NCI-H524 (cell line): ENCODE measurements around the gene VAV2.

Source experiments
- DNase-seq, 2 experiments: peaks; one replicate each; lab custom pipeline; 2025; lab: John Stamatoyannopoulos, UW

VAV2 gene

DNA sequence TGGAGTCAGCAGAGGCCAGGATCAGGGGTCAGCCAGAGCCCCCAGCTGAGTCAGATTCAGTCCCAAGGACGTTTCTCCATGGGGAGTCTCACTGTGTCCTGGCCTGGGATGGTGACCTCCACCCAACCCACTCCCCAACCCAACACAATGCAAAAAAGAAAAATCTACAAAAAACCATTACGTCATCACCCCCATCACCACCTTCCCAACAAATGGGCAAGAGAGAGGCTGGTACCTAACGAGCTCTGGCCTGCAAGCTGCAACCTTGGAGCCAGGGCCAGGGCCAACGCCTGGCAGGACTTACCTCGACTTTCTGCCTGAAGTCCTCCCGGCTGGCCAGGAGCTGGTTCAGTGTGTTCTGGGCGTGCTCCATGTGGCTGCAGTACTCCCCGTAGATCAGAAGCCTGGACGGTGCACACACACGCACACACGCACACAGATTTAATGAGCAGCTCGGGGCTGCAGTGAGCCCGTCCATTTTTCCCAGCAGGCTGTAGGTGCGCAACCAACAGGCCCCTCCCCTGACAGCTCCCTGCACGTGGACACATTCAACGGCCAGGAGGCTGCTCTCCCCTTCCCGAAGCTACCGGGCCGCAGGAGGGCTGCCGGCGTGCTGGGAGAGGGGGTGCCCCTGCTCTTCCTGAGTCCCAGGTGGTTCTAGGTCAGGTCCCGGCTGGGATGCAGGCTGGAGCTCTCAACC is 194.6 kb downstream of the VAV2 start:
- DNase-seq: no peak

DNA sequence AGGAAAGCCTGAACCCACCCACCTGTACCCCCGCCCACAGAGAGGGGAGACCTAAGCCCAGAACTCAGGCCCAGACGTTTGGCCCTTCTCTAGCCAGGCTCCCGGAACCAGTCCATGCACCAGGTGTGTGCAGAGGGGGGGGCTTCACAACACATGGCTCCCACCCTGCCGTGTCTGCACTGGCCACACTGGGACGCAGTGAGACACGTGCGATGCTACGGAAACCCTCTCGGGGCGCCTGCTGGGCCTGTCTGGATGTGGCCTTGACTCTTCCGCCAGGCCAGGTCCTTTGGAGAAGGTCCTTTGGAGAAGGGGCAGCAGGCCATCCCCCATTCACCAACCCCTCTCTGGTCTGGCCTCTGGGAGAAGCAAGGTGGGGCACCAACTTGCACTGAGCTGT is 195.6 kb downstream of the VAV2 start:
- no peak for DNase-seq

GRCh38 chr9:133795049-133795448 is 197.1 kb downstream of the VAV2 start:
- no peak for DNase-seq

DNA sequence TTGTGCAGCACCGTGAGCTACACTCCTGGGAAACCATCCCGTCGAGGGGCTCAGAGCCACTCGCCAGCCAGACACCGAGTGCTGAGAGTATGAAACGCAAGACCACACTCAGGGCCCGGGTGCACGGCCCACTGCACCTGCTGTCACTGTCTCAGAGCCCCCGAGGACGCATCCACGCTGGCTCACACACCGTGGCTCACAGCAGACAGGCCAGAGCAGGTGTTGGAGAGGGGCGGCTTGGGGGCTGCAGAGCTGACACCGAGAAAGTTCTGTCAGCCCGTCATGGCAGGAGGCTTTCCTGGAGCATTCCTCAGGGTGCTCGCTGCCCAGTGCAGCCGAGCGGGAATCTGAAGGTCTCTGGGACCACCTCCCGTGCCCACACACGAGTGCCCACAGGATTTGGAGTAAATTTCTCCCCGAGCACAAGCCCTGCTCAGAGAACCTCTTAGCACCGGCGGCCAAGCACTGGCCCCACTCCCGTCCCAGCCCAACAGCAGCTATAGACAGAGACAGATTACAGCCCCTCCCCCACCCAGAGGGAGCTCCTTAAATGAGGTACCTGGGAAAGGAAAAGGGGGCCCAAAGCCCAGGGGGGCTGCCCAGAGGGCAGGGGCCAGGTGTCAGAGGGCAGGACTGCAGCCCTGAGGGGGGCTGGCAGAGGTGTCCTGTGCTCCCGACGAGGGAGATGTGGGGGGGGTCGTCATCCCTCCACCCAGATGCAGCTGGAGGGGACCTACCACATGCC is 197.9 kb downstream of the VAV2 start:
- DNase-seq: peak in 1 of 2 experiments; percentile 28

DNA sequence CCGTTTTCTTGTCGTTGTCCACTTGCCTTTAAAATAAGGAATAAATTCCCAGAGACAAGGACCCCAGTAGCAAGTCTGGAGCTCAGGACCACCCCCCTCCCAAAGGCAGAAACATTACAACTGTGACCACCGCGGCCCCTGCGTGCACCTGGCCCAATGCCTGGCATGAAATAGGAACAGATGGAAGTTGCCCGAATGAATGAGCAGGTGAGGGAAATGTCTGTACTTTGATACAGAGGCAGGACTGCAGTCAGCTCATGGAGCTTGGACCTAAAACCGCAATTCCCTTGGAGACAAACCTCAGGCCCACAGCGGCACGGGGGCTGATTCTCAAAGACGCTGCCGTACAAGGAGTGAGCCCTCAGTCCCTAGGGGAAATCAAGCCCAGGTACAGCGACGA is 198.7 kb downstream of the VAV2 start:
- peak in 1 of 2 experiments; percentile 57 for DNase-seq

DNA sequence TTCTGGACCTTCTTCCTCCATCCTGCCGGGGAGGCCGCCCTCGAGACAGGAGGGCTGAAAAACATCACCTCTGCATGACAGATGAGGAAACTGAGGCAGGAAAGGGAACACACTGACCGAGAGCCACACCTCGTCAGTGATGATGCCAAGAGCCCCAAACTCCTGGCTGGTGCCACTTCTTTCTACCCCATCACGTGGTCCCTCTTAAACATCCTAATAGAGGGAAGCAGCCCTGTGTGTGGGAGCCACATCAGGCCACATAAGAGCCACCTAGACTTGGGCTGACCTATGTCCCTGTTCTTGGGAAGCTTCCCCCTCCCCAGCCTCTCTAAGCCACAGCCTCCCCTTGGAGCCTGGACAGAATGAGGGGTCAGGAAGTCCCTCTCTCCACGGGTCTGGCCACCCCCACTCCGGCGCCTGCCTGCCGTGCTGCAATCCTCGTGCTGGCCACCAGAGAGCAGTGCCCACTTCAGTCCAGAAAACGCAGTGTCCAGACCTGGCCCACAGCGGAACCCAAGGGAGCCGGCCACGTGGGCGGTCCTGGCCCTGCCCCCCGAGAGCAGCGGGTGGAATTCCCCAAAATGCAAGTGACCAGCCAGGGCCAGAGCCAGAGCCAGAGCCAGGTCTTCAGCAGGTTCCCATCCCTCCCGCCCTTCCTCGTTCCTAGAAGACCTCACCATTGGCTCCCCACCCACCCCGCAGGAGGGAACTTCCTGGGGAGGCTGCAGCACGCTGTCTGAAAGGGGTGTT is 199.2 kb downstream of the VAV2 start:
- DNase-seq: peak; percentile 49 to 64

- DNase-seq: no peak
Measured at GRCh38 chr9:133791735-133792649, 200.1 kb downstream of the VAV2 start.

GRCh38 chr9:133791069-133791468 is 201.1 kb downstream of the VAV2 start:
- DNase-seq: no peak

GRCh38 chr9:133789778-133790177 is 202.3 kb downstream of the VAV2 start:
- DNase-seq: no peak

- DNase-seq: no peak
Measured at GRCh38 chr9:133788819-133789717, 203.1 kb downstream of the VAV2 start.

DNA sequence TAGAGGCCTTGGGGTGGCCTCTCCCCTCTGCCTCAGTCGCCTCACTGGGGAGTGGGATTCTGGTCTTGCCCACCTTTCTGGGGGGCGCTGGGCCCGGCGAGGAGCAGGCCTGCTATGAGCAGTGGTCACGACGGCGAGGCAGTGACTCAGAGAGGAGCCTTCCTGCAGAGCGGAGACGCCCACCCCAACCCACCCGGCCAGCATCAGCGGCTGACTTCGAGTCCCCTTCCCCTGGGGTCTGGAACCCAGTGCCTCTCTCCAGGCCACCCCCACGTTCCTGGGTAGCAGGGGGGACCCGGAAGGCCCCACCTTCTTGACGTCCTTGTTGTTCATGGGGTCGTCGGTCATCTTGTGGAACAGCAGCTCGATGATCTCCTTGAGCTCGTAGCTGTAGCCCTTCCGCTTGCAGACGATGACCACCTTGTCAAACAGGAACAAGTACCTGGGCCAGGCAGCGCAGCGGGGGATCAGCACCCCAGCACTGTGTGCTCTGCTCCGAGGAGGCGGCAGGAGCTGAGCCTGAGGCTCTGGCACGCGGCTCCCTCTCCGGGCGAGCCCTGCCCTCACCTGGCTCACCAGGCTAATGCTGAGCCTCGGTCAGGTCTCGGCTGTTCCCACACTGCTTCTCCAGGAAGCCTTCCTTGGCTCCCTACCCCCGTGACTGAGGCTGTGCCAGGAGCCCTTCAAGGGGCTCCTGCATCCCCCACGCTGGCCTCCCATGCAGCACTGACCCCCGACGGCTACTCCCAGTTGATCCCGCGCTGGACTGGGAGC is 203.9 kb downstream of the VAV2 start:
- DNase-seq: no peak

- DNase-seq: no peak
Measured at GRCh38 chr9:133787754-133788025, 204.4 kb downstream of the VAV2 start.

DNA sequence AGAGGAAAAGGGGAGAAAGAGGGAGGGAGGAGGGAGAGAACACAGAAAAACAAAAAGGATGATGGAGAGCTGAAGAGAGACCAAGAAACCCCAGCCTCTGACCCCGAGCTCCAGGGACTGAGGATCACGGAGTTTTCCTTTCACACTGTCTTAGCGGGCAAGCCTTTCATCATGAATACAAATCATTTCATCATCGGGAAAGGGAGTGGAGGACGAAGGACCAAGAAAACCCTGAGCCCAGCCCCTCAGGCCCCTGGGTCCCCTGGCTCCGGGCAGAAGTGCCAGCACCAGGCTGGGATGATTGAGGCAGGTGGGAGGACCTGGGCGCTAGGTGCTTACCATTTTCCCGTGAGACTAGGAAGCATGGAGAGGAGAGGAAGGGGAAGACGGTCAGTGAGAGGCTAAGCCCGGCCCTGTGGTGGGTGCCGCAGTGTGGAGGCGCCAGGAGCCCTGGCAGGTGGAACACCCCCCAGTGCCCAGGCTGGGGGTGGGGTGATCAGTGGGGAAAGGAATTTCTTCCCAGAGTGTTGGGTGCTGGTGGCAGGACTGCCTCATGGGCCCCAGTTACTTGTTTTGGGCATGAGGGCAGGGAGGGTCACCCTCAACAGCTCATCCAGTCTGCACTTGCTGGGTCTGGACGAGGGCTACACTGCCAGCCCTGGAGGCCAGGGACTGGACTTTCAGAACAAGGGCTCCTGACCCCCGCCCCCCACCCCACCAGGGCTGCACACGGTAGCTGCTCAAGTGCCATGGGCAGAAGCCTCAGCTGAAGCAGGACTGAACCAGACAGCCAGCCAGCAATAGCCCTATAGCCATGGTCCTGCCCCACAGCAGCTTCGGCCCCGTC is 205.0 kb downstream of the VAV2 start:
- DNase-seq: no peak

DNA sequence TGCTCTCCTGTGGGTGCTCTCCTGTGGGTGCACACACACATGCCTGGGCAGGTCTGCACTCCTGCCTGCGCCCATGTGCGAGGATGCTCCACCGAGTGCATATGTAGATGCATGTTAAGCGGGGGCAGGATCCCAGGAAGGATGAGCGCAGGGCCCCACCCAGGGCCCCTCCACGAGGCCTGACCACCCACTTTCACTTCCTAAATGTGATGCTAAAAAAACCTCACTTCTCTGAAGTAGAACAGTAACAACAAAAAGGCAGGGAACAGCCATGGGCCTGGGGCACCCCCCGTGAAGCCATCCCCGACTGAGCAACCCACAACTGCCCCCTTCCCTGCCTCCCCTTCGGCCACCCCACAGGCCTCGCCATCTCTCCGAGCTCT is 205.8 kb downstream of the VAV2 start:
- DNase-seq: no peak

- DNase-seq: no peak
Measured at GRCh38 chr9:133785753-133786370, 206.3 kb downstream of the VAV2 start.

DNA sequence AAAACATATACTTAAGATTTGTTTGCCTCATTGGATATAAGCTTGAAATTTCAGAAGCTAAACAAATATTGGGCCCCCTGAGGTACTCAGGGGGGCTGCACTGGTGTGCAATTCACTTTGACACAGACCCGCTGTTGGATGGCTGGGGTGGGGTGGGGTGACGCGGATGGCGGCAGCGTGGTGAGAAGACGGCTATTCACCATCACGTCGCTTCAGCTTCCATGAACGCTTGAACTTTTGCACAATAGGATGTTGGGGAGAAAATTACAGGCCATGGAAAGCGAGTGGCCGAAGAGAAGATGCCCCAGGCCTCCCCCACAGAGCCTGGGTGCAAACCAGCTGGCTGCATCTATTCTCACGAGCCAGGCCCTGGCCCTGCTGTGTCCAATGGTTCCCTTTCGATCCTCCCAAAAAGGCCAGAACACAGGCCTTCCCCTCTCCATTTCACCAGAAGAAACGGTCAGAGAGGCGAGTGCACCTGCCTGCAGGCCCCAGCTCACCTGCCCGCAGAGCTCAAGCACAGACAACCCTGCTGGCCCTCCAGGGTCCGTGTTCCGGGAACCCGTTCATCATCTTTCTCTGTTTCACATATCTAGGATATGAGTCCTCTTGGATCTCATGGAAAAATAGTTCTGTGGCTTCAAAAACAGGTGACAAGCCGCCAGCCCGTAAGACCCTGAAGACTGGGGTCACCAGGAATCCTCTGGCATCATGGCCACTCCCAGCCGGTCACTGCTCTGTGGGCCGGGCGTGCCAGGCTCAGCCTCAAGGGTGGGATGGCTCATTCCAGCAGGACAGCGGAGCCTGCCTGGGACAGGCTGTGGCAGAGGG is 207.2 kb downstream of the VAV2 start:
- DNase-seq: no peak

GRCh38 chr9:133783331-133783731 is 208.8 kb downstream of the VAV2 start:
- no peak for DNase-seq
